KG1 (cell line): ENCODE measurements around the gene CLEC20A.

Source experiments
- DNase-seq: peaks from one replicate; lab custom pipeline; 2025; lab: John Stamatoyannopoulos, UW

CLEC20A gene

GRCh38 chr1:178498896-178499675, 2.3 kb upstream of the CLEC20A start:
- no peak for DNase-seq

GRCh38 chr1:178497903-178498478, 1.2 kb upstream of the CLEC20A start:
- DNase-seq, result no peak

DNA sequence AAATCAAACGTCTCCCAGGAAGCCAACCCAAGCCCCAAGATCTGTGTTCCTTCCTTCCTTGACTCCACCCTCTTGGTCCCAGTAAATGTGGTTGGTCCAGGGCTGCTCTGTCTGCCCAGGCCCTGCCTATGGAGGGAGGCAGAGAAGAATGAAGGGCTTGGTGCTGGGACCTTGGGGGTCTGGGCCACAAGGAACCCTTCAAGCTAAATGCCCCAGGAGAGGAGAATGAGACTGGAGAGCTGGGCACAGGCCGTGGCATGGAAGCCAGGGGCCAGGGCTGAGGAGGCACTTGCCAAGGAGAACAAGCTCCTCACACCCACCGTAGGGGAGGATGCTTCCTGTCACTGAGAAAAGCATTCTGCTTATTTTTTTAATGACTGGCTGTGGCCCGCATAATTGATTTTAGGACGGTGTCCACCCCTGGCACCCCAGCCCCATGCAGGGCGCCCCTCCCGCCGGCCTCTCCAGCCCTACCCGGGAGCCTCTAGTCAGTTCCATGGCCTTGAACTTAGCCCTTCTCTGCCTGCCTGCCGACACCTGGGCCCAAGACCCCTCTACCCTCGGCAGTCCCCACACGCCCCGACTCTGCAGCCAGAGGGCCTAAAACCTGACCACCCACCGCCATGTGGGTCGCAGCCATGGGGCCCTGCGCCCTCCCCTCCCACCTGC, 889 bp downstream of the CLEC20A start:
- no peak for DNase-seq

DNA sequence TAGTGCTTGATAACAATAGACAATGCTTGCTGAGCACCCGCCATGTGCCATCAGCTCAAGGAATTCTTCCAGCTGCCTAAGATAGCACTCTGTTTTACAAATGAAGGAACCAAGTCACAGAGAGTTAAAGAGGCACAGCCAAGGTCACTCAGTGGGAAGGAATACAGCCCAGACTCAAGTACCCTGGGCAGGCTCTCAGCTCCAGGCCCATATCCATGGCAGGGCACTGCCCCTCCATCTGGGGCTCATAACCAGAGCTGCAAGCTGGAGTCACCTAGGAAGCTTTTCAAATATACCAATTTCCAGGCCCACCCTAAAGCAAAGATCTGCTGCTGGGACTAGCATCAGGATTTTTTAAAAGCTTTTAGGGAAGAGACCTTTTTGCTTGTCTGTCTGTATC, 1.6 kb downstream of the CLEC20A start:
- DNase-seq, result no peak

GRCh38 chr1:178494569-178494971, 2.2 kb downstream of the CLEC20A start:
- no peak for DNase-seq

DNA sequence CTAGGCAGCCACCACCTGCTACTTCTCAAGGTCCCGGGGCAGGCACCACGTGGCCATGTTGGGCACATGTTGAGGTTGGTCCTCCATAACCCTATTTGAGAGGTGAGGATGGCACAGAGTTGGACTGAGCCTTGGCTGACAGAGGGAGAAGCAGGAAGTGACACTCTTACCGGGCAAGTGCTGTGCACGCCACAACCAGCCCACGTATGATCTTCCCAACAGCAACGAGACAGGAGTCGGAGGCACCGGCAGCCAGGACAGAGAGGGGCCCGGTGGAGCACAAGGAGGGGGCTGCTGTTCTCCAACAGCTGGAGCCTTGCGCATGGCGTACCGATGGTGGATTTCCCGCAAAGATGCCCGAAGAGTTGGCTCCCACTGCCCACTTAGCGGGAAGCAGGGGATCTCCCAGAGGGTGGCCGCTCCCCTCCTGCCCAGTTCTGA, 3.4 kb downstream of the CLEC20A start:
- no peak for DNase-seq

GRCh38 chr1:178492341-178492740, 4.4 kb downstream of the CLEC20A start:
- DNase-seq, result no peak

DNA sequence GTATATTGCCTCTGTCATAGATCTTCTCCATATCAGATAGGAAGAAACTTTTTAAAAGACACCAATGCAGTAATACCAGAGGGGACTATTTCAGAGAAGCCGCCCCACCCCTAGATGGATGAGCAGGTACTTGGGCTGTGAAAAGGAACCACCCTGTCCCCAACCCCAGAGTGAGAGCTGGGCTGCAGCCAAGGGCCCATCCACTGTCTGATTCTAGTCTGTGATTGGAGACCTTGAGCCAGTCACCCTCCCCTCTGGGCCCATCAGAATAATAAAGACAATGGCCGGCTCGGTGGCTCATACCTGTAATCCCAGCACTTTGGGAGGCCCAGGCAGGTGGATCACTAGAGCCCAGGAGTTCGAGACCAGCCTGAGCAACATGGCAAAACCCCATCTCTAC, 5.0 kb downstream of the CLEC20A start:
- DNase-seq, result no peak

- DNase-seq, result no peak
Observed at GRCh38 chr1:178490967-178491366, 5.8 kb downstream of the CLEC20A start.

GRCh38 chr1:178490136-178490535, 6.6 kb downstream of the CLEC20A start:
- DNase-seq, result no peak

DNA sequence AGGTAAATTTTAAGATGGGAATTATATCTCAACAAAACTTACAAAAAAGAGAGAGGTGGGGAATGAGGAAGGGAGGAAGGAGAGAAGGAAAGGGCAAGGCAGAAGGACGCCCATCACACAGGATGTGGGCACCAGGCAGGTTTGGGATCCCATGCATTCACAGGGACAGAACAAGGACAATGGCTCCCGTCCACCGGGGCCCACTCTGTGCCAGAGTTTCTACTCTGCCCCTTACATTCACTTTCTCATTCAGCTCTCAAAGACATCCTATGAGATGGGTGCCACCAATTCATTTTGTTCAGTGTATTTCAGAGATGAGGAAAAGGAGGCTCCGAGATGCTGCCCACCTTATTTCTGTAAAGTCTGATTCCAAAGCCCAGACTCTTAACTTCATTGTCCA, 7.4 kb downstream of the CLEC20A start:
- DNase-seq, result no peak

- no peak for DNase-seq
Observed at GRCh38 chr1:178488393-178488792, 8.4 kb downstream of the CLEC20A start.

DNA sequence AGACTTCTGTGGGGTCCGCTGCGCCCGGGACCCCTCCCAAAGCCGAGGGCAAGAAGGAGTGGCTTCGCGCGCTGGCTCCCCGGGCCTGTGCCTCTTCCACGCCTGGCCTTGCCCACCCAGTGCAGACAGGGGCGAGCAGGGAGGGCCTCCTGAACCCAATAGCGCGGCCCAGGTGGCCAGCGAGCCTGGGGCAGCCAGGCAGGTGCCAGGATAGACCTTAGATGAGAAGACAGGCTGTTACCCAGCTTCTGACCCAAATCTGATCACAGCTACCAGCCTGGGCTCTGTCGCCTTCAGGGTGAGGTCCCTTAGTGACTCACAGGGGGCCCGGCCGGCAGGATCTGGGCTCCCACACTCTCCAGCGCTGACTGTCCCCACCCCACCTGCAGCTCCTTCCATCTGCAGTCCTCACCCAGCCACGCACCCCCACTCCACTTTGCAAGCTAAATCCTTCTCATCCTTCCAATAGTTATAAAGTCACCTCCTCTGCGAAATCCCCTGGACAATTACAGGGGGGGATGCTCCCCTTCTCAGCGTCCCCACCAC, 9.6 kb downstream of the CLEC20A start:
- no peak for DNase-seq

- no peak for DNase-seq
Observed at GRCh38 chr1:178486100-178487069, 10.4 kb downstream of the CLEC20A start.

- DNase-seq, result no peak
Observed at GRCh38 chr1:178485541-178485981, 11.2 kb downstream of the CLEC20A start.

GRCh38 chr1:178484698-178485225, 12.0 kb downstream of the CLEC20A start:
- DNase-seq, result no peak

- no peak for DNase-seq
Observed at GRCh38 chr1:178483251-178483957, 13.4 kb downstream of the CLEC20A start.

DNA sequence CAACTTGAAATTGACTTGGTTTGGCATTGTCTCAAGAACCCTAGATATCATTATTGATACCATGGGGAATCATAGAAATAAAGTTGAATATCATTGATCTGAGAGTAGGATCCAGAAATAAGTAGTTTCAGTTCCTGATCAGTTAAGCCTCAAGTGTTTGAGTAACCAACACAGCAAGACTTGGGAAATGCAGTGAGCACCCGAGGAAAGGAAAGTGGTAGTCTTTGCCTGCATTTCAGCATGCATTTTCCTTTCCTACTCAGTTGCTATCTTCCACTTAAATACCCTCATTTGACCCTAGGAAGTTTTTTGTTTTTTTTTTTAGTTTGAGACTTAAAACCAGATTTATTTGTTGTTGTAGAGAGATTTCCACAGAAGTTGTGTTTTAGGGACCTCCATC, 18.9 kb downstream of the CLEC20A start:
- no peak for DNase-seq

- DNase-seq, result no peak
Observed at GRCh38 chr1:178477373-178477772, 19.4 kb downstream of the CLEC20A start.

GRCh38 chr1:178472531-178472930, 24.2 kb downstream of the CLEC20A start:
- DNase-seq, result no peak
